NK-92 treated with Interleukin-12 subunit alpha and Interleukin-12 subunit beta, amount 100 ng/mL, for 24 hours (cell line): ENCODE measurements around the gene INTS6.
"Not testable (repeated sequence)": the region's sequence is repeated elsewhere in the genome, so short reads cannot be mapped to it uniquely, and the experiment has no call there.

Experiments
- DNase-seq: peaks from one replicate; lab custom pipeline; 2025; lab: John Stamatoyannopoulos, UW

Gene INTS6

GRCh38 chr13:51415339-51415738 is 37.5 kb downstream of the INTS6 start:
- not testable (repeated sequence) for DNase-seq

GRCh38 chr13:51412431-51412830 is 40.4 kb downstream of the INTS6 start:
- DNase-seq: no peak

- DNase-seq: no peak
These were observed 47.7 kb downstream of the INTS6 start for GRCh38 chr13:51405176-51405575.

- no peak for DNase-seq
These were observed 55.4 kb downstream of the INTS6 start for GRCh38 chr13:51397262-51397941.

- DNase-seq: no peak
These were observed 56.5 kb downstream of the INTS6 start for GRCh38 chr13:51396352-51396751.

- no peak for DNase-seq
These were observed 58.1 kb downstream of the INTS6 start for GRCh38 chr13:51394724-51395123.

- no peak for DNase-seq
These were observed 67.7 kb downstream of the INTS6 start for GRCh38 chr13:51385114-51385513.

GRCh38 chr13:51380269-51380668 is 72.6 kb downstream of the INTS6 start:
- no peak for DNase-seq

GRCh38 chr13:51373451-51373850 is 79.4 kb downstream of the INTS6 start:
- DNase-seq: no peak

- DNase-seq: no peak
These were observed 81.0 kb downstream of the INTS6 start for GRCh38 chr13:51371768-51372399.

- no peak for DNase-seq
These were observed 82.0 kb downstream of the INTS6 start for GRCh38 chr13:51370811-51371210.

- no peak for DNase-seq
These were observed 82.7 kb downstream of the INTS6 start for GRCh38 chr13:51370116-51370515.

- DNase-seq: no peak
These were observed 88.3 kb downstream of the INTS6 start for GRCh38 chr13:51364404-51365008.

GRCh38 chr13:51363625-51364024 is 89.2 kb downstream of the INTS6 start:
- DNase-seq: no peak

GRCh38 chr13:51361106-51361505 is 91.7 kb downstream of the INTS6 start:
- DNase-seq: no peak

GRCh38 chr13:51360489-51360888 is 92.3 kb downstream of the INTS6 start:
- no peak for DNase-seq

GRCh38 chr13:51359352-51359751 is 93.5 kb downstream of the INTS6 start:
- DNase-seq: no peak

GRCh38 chr13:51357928-51358595 is 94.8 kb downstream of the INTS6 start:
- DNase-seq: no peak

- DNase-seq: no peak
These were observed 97.6 kb downstream of the INTS6 start for GRCh38 chr13:51355217-51355616.

- no peak for DNase-seq
These were observed 103.8 kb downstream of the INTS6 start for GRCh38 chr13:51349016-51349415.

- DNase-seq: no peak
These were observed 104.5 kb downstream of the INTS6 start for GRCh38 chr13:51348069-51348967.

- no peak for DNase-seq
These were observed 105.7 kb downstream of the INTS6 start for GRCh38 chr13:51347099-51347498.
